Cardiac fibroblast (primary cell): ENCODE measurements around the gene CMYA5.

Experiments
- DNase-seq, 2 donors: peaks; one replicate each; pipeline versions ENCODE4 v3.0.0 to v3.0.0-alpha.2; 2010; ENCODE audit warnings: low read depth in 2 of 2
- H3K4me3 ChIP-seq, 2 donors: replicated peaks in 1 of 2; 1 replicate in 1 of 2; 2 replicates in 1 of 2; pipeline ENCODE4 v1.5.1; 2011; ENCODE audit warnings: low read depth in 2 of 2, low read length in 2 of 2, mild to moderate bottlenecking in 2 of 2, moderate library complexity in 1 of 2
- CTCF ChIP-seq: IDR thresholded peaks from one replicate; pipeline ENCODE4 v1.5.1; 2011; ENCODE audit warnings: low read depth, mild to moderate bottlenecking, low read length, inconsistent platforms

Gene CMYA5

DNA sequence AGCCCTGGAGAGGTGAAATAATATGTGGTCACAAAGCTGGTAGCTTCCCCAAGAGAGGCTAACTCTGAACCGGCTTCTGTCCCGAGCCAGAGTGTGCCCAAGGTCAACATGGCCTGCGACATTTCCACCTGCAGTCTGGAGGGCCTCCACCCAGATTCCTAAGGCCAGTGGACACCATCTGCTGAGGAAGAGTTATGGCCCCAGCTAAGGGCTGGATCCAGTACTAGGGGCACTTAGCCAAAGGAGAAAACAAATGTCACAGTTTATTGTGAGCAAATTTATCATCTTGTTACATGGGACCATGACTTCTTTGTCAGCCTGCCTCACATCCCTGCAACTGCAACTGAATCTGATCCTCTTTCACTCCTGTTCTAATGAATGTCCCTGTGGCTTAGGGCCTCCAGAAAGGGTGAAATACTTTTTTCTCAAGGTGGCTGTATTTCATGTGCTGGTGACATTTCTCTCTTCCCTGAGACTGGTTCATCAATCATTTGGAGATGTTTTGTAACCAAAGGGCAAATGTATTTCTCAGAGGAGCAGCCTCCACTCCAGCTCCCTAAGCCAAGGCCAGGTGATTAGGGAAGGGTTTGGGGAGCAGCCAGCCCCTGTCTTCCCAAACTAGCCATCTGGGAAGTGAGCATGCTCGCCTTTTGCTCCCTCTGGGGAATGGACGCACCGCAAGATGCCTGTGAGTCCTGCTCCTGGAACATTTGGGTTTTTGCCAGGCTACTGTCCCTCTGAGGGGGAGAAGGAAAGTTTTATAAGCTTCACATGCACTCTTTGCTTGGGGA lies 148.3 kb downstream of the CMYA5 start:
- DNase-seq: no peak
- H3K4me3 ChIP-seq: no peak overlapping the region
- TF ChIP-seq CTCF: no peak

GRCh38 chr5:79840084-79840990 lies 150.7 kb downstream of the CMYA5 start:
- TF ChIP-seq CTCF: no peak

DNA sequence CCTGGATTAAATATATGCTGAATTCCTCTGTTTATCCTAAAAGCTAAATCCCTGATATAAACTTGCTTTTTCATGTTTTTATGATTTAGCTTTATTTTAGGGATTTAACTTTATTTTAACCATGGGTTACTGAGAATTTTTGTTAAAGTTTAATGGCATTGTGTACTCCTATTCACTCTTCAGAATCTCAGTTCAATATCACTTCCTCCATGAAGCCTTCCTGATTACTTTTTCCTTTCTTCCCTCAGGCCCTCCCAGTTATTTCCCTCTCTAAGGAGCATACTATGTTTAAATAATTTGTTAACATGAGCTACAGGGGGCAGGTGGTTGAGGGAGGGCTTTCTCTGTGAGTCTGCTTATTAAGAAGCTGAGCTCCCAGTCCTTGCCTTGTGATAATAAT lies 151.5 kb downstream of the CMYA5 start:
- H3K4me3 ChIP-seq: no peak overlapping the region
- no peak for DNase-seq
- TF ChIP-seq CTCF: no peak

More at GRCh38 chr5:79840084-79840990, 150.7 kb downstream of the CMYA5 start:
- H3K4me3 ChIP-seq: no peak overlapping the region
- no peak for DNase-seq

DNA sequence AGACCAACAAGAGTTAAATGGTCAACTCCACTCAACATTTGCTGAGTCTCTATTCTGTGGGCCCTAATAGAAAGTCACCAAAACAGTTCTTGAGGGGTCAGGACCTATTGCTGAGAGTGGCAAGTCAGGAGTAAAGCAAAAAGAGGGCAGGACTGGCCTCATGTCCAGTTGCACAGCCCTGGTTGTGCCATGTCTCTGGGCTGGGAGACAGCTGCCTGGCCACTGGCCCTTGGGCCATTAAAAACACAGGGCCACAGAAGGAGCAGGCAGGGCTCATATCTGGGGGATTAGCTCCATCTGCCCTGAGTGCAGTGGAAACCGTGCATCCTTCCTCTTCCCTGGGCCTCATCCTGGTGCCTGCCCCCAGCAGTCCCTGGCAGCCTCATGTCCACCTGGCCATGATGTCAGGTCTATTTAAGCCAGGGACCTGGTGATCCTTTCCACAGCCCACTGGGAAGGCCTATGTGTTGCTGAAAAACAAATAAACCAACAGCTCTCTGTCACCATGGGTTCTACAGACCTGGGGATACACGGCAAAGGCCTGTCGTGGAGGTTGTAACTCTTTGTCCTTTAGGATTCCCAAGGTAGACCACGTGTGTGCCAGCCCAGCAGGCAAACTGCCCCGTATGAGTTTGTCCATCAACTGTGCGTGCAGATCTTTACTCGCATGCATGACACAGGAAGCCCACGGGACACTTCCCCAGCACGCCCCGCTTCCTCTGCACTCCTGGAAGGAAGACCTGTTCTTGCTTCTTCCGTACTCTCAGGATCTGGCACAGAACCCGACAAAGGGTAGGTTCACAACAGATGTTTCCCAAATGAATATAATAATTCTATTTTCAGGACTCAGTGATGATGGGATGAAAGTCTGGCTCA lies 152.6 kb downstream of the CMYA5 start:
- TF ChIP-seq CTCF: no peak
- DNase-seq: no peak
- H3K4me3 ChIP-seq: no peak overlapping the region

- no peak for TF ChIP-seq CTCF
- no peak for DNase-seq
Observed at GRCh38 chr5:79842991-79843390, 153.4 kb downstream of the CMYA5 start.

More at GRCh38 chr5:79842991-79843390, 153.4 kb downstream of the CMYA5 start:
- no peak overlapping the region for H3K4me3 ChIP-seq
